SK-N-MC (cell line): ENCODE results near the gene SLC43A2.

ENCODE experiments used
- EZH2 ChIP-seq: fragments of 200-600 bp; sonication (generic); IDR thresholded peaks from one replicate; pipeline ENCODE4 v1.6.1; 2017; ENCODE audit warnings: antibody characterized with exemption
- POLR2AphosphoS5 ChIP-seq: IDR thresholded peaks from 2 replicates; pipeline ENCODE4 v1.6.1; 2012; ENCODE audit warnings: mild to moderate bottlenecking, low read depth, low read length, borderline replicate concordance

DNA sequence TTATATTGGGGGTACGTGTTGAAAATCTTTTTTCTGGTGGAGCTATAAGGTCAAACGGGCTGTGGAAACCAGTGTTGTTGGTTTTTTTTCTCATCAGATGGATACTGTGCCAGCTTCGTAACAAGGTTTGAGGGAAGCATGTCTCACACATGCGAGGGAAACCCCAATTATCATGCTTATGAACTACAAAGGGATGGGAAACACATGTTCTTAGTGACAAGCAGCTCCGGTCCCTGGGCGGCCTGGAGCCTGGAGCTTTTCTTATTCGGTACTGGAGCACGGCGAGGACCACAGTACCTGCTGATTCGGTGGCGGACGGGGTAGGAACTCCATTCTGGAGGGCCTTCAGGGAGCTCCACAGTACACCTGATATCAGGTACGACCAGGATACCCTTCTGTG lies 12.5 kb downstream of the SLC43A2 start:
- TF ChIP-seq EZH2, result no peak
- no peak for TF ChIP-seq POLR2AphosphoS5
